Skeletal muscle satellite cell (primary cell): ENCODE data around the gene SVBP.
A peak's percentile ranks its signal among the peaks of the same experiment; 100 is the strongest.

Experiments
- H3K27me3 ChIP-seq: 2 replicates; pipeline ENCODE4 v1.7.0; 2013; ENCODE audit warnings: low read length; ENCODE audit not compliant: control insufficient read depth, insufficient read depth
- H3K36me3 ChIP-seq: 2 replicates; pipeline ENCODE4 v1.7.0; 2013; ENCODE audit warnings: mild to moderate bottlenecking, control low read depth, low read length; ENCODE audit not compliant: insufficient read depth
- H3K4me1 ChIP-seq: 2 replicates; pipeline ENCODE4 v1.7.0; 2013; ENCODE audit warnings: low read length; ENCODE audit not compliant: control insufficient read depth, insufficient read depth
- H3K4me2 ChIP-seq: 2 replicates; pipeline ENCODE4 v1.7.0; 2013; ENCODE audit warnings: mild to moderate bottlenecking, low read length
- H3K4me3 ChIP-seq: 2 replicates; pipeline ENCODE4 v1.7.0; 2013; ENCODE audit warnings: low read length
- H3K9ac ChIP-seq: 2 replicates; pipeline ENCODE4 v1.7.0; 2013; ENCODE audit warnings: mild to moderate bottlenecking, low read depth, low read length, moderate library complexity
- H3K9me3 ChIP-seq: replicated peaks from 2 replicates; pipeline ENCODE4 v1.7.0; 2013; ENCODE audit warnings: mild to moderate bottlenecking, control low read depth, low read length

The SVBP gene

GRCh38 chr1:42837709-42838108, 20.5 kb upstream of the SVBP start:
- no peaks in the 10 kb centered on the region for H3K9me3 ChIP-seq
- no peak overlapping the region for H3K9ac ChIP-seq
- peaks cover 8% of the 10 kb centered on the region for H3K36me3 ChIP-seq
- H3K4me2 ChIP-seq = no peak overlapping the region
- H3K4me3 ChIP-seq = no peak overlapping the region
- no peaks in the 10 kb centered on the region for H3K4me1 ChIP-seq
- H3K27me3 ChIP-seq = no peaks in the 10 kb centered on the region

- H3K36me3 ChIP-seq = peaks cover 8% of the 10 kb centered on the region
- no peak overlapping the region for H3K4me2 ChIP-seq
- no peaks in the 10 kb centered on the region for H3K4me1 ChIP-seq
- no peak overlapping the region for H3K4me3 ChIP-seq
- no peak overlapping the region for H3K9ac ChIP-seq
- no peaks in the 10 kb centered on the region for H3K9me3 ChIP-seq
- no peaks in the 10 kb centered on the region for H3K27me3 ChIP-seq
Measured at GRCh38 chr1:42835422-42835821, 18.2 kb upstream of the SVBP start.

- H3K9me3 ChIP-seq = no peaks in the 10 kb centered on the region
- no peak overlapping the region for H3K9ac ChIP-seq
- H3K36me3 ChIP-seq = peaks cover 13% of the 10 kb centered on the region
- no peak overlapping the region for H3K4me2 ChIP-seq
- no peaks in the 10 kb centered on the region for H3K27me3 ChIP-seq
- H3K4me3 ChIP-seq = no peak overlapping the region
- H3K4me1 ChIP-seq = no peaks in the 10 kb centered on the region
Measured at GRCh38 chr1:42834803-42835202, 17.6 kb upstream of the SVBP start.

- Histone ChIP-seq H3K27me3 (no peaks in the 10 kb centered on the region), H3K9ac (no peak overlapping the region), H3K4me2 (no peak overlapping the region), H3K4me1 (no peaks in the 10 kb centered on the region), H3K36me3 (peaks cover 19% of the 10 kb centered on the region), H3K9me3 (no peaks in the 10 kb centered on the region), H3K4me3 (no peak overlapping the region)
Measured at GRCh38 chr1:42833981-42834380, 16.8 kb upstream of the SVBP start.

GRCh38 chr1:42832641-42833240, 15.5 kb upstream of the SVBP start:
- Histone ChIP-seq H3K36me3 (peaks cover 22% of the 10 kb centered on the region), H3K4me2 (no peak overlapping the region), H3K27me3 (no peaks in the 10 kb centered on the region), H3K4me3 (no peak overlapping the region), H3K9ac (no peak overlapping the region), H3K9me3 (no peaks in the 10 kb centered on the region), H3K4me1 (no peaks in the 10 kb centered on the region)

- no peaks in the 10 kb centered on the region for H3K9me3 ChIP-seq
- H3K27me3 ChIP-seq = no peaks in the 10 kb centered on the region
- H3K4me2 ChIP-seq = no peak overlapping the region
- H3K4me1 ChIP-seq = no peaks in the 10 kb centered on the region
- H3K4me3 ChIP-seq = no peak overlapping the region
- peaks cover 22% of the 10 kb centered on the region for H3K36me3 ChIP-seq
- no peak overlapping the region for H3K9ac ChIP-seq
Measured at GRCh38 chr1:42831273-42831672, 14.1 kb upstream of the SVBP start.

GRCh38 chr1:42830631-42831030, 13.4 kb upstream of the SVBP start:
- Histone ChIP-seq H3K36me3 (peaks cover 20% of the 10 kb centered on the region), H3K9me3 (no peaks in the 10 kb centered on the region), H3K4me3 (no peak overlapping the region), H3K4me2 (no peak overlapping the region), H3K4me1 (no peaks in the 10 kb centered on the region), H3K27me3 (no peaks in the 10 kb centered on the region), H3K9ac (no peak overlapping the region)

GRCh38 chr1:42825036-42825851, 8.0 kb upstream of the SVBP start:
- H3K9me3 ChIP-seq = no peaks in the 10 kb centered on the region
- no peak overlapping the region for H3K4me3 ChIP-seq
- peaks cover 7% of the 10 kb centered on the region for H3K4me1 ChIP-seq
- no peak overlapping the region for H3K4me2 ChIP-seq
- no peaks in the 10 kb centered on the region for H3K27me3 ChIP-seq
- H3K9ac ChIP-seq = no peak overlapping the region
- H3K36me3 ChIP-seq = peaks cover 13% of the 10 kb centered on the region

- Histone ChIP-seq H3K9ac (no peak overlapping the region), H3K9me3 (no peaks in the 10 kb centered on the region), H3K36me3 (peaks cover 6% of the 10 kb centered on the region), H3K4me1 (peaks cover 7% of the 10 kb centered on the region), H3K4me2 (no peak overlapping the region), H3K27me3 (no peaks in the 10 kb centered on the region), H3K4me3 (no peak overlapping the region)
Measured at GRCh38 chr1:42824481-42825035, 7.4 kb upstream of the SVBP start.

GRCh38 chr1:42822800-42823392, 5.7 kb upstream of the SVBP start:
- Histone ChIP-seq H3K4me1 (peaks cover 10% of the 10 kb centered on the region), H3K4me2 (peak overlapping the region; percentile 19), H3K9ac (no peak overlapping the region), H3K4me3 (no peak overlapping the region), H3K27me3 (no peaks in the 10 kb centered on the region), H3K9me3 (no peaks in the 10 kb centered on the region), H3K36me3 (no peaks in the 10 kb centered on the region)

- Histone ChIP-seq H3K9ac (no peak overlapping the region), H3K9me3 (no peaks in the 10 kb centered on the region), H3K4me2 (no peak overlapping the region), H3K4me1 (peaks cover 13% of the 10 kb centered on the region), H3K36me3 (no peaks in the 10 kb centered on the region), H3K27me3 (no peaks in the 10 kb centered on the region), H3K4me3 (no peak overlapping the region)
Measured at GRCh38 chr1:42821690-42822089, 4.5 kb upstream of the SVBP start.
